Activated B cell treated with CpG ODN at 0.5 μM for 24 hours (primary cell): ENCODE measurements around the gene PTEN. TPM values are rescaled to one million over a fixed set of nuclear protein-coding genes. Genes with fewer than 3 reads are reported as not detected.

Source experiments
- ATAC-seq: fragments of 200-7000 bp; cut with Tn5 transposase; one replicate; pipeline ENCODE4 v1.10.0; 2021; ENCODE audit warnings: low read depth, mild to moderate bottlenecking, moderate library complexity
- CTCF ChIA-PET: fragments of 350-600 bp; sonication (Branson Sonifier 250); formaldehyde crosslinking; loops from one replicate; lab custom pipeline; 2021; ENCODE audit warnings: antibody characterized with exemption; lab: Charles Lee
- POLR2A ChIA-PET: fragments of 350-600 bp; sonication (Branson Sonifier 250); formaldehyde crosslinking; loops from one replicate; lab custom pipeline; 2021; ENCODE audit warnings: antibody characterized with exemption; lab: Charles Lee
- DNase-seq: peaks from one replicate; pipeline ENCODE4 v3.0.0; 2022
- H3K27ac Mint-ChIP-seq: one replicate; pipeline ENCODE4 v1.8.0; 2020; ENCODE audit warnings: mixed read lengths
- H3K27me3 Mint-ChIP-seq: one replicate; pipeline ENCODE4 v1.8.0; 2021; ENCODE audit warnings: mixed read lengths
- H3K36me3 Mint-ChIP-seq: one replicate; pipeline ENCODE4 v1.8.0; 2021; ENCODE audit warnings: low read depth, mixed read lengths
- H3K4me1 Mint-ChIP-seq: one replicate; pipeline ENCODE4 v1.8.0; 2021; ENCODE audit warnings: mixed read lengths
- H3K4me3 Mint-ChIP-seq: one replicate; pipeline ENCODE4 v1.8.0; 2020; ENCODE audit warnings: mild to moderate bottlenecking, mixed read lengths
- H3K9me3 Mint-ChIP-seq: one replicate; pipeline ENCODE4 v1.8.0; 2020; ENCODE audit warnings: mixed read lengths
- intact Hi-C: fragments of 100-400 bp; cut with micrococcal nuclease; formaldehyde crosslinking; loops from one replicate; pipeline ENCODE4 v1.15.1; 2024
- total RNA-seq: library from RNA; stranded (reverse); gene quantifications from 2 replicates; pipeline ENCODE4 v1.2.3, GENCODE V29; 2022
- TF ChIP-seq, protein P1 (sequence below): fragments of 200-600 bp; IDR thresholded peaks from one replicate; pipeline ENCODE4 v1.8.0; 2022; ENCODE audit warnings: antibody characterized with exemption, mild to moderate bottlenecking

Gene PTEN
- total RNA-seq, 1 donor from 2014 or later: 227 TPM

DNA sequence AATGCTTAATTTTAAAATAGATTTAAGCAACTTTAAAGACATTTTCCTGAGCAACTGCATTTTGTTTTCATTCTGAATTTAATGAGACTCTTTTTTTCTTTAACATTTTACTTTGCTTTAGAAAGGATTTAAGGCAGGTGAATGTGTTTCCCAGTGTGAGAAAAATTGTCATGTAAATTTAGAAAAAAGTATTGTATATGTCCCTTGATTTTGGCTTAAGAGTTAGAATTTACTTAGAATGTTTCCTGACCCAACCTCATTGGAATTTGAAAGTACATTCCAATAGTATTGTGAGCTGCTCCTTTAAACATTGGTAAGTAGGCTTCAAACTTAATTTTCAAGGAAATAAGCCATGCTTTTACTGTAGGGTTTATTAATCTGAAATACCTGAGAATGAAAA lies 110.2 kb downstream of the PTEN start:
- ATAC-seq (no peak), DNase-seq (no peak)
- no peak overlapping the region for H3K4me3 Mint-ChIP-seq
- no peak overlapping the region for H3K27ac Mint-ChIP-seq
- H3K36me3 Mint-ChIP-seq: no peaks in the 10 kb centered on the region
- TF ChIP-seq, protein P1, sequence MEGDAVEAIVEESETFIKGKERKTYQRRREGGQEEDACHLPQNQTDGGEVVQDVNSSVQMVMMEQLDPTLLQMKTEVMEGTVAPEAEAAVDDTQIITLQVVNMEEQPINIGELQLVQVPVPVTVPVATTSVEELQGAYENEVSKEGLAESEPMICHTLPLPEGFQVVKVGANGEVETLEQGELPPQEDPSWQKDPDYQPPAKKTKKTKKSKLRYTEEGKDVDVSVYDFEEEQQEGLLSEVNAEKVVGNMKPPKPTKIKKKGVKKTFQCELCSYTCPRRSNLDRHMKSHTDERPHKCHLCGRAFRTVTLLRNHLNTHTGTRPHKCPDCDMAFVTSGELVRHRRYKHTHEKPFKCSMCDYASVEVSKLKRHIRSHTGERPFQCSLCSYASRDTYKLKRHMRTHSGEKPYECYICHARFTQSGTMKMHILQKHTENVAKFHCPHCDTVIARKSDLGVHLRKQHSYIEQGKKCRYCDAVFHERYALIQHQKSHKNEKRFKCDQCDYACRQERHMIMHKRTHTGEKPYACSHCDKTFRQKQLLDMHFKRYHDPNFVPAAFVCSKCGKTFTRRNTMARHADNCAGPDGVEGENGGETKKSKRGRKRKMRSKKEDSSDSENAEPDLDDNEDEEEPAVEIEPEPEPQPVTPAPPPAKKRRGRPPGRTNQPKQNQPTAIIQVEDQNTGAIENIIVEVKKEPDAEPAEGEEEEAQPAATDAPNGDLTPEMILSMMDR: no peak
- intact Hi-C loops: no loop called here
- ChIA-PET POLR2A (no interaction called here), CTCF (no interaction called here)
- no peaks in the 10 kb centered on the region for H3K27me3 Mint-ChIP-seq
- no peaks in the 10 kb centered on the region for H3K9me3 Mint-ChIP-seq
- H3K4me1 Mint-ChIP-seq: peaks cover 26% of the 10 kb centered on the region

- CTCF ChIA-PET: interaction anchor here (1.0 kb wide), 1 partner anchor 140 kb away, joined by 3 read pairs; no protein-coding TSS in a partner anchor
- TF ChIP-seq, protein P1: no peak
- H3K4me3 Mint-ChIP-seq: no peak overlapping the region
- intact Hi-C loops: no loop called here
- H3K9me3 Mint-ChIP-seq: no peaks in the 10 kb centered on the region
- DNase-seq (no peak), ATAC-seq (no peak)
- no peak overlapping the region for H3K27ac Mint-ChIP-seq
- H3K27me3 Mint-ChIP-seq: no peaks in the 10 kb centered on the region
- POLR2A ChIA-PET: no interaction called here
- H3K36me3 Mint-ChIP-seq: no peaks in the 10 kb centered on the region
- peaks cover 26% of the 10 kb centered on the region for H3K4me1 Mint-ChIP-seq
Measured at GRCh38 chr10:87974130-87974529, 110.7 kb downstream of the PTEN start.

- Mint-ChIP-seq H3K4me1 (peaks cover 26% of the 10 kb centered on the region), H3K36me3 (no peaks in the 10 kb centered on the region), H3K9me3 (no peaks in the 10 kb centered on the region), H3K27ac (no peak overlapping the region), H3K4me3 (no peak overlapping the region), H3K27me3 (no peaks in the 10 kb centered on the region)
- ATAC-seq (no peak), DNase-seq (no peak)
- ChIA-PET CTCF (interaction anchor here (1.0 kb wide), 1 partner anchor 139 kb away, joined by 3 read pairs; no protein-coding TSS in a partner anchor), POLR2A (no interaction called here)
- TF ChIP-seq, protein P1: no peak
- intact Hi-C loops: no loop called here
Measured at GRCh38 chr10:87974769-87975168, 111.3 kb downstream of the PTEN start.

DNA sequence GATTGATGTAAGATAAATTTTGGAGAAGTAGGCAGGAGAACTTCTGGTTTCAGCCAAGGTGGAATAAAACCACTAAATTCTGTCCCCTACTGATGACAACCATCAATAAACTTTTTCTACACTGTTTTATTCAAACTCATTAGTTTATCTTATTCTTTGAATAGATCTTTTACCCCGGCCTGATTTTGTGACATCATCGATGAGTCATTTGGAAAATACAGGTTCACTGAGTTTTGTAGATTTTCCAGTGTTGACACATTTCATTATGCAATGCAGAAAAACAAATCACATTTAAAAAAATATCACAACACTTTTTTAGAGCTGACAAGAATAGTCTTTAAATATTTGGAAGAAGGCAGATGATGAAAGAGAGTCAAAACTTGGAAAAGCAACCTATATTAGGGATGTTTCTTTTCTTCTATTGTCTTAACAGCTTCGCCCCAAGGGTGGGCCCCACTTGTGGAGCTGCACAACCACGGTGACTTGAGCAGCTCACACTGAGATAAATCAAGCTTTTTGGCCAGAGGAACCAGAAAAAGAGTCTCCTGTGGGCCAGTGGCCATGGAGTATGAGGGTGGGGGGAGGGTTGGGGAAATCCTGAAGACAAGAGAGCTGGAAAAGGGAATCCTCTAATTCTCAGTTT lies 112.8 kb downstream of the PTEN start:
- Mint-ChIP-seq H3K4me1 (peaks cover 25% of the 10 kb centered on the region), H3K27ac (no peak overlapping the region), H3K36me3 (no peaks in the 10 kb centered on the region), H3K9me3 (no peaks in the 10 kb centered on the region), H3K27me3 (no peaks in the 10 kb centered on the region), H3K4me3 (no peak overlapping the region)
- CTCF ChIA-PET: no interaction called here
- DNase-seq: no peak
- POLR2A ChIA-PET: no interaction called here
- TF ChIP-seq, protein P1: no peak
- no peak for ATAC-seq
- intact Hi-C loops: no loop called here

DNA sequence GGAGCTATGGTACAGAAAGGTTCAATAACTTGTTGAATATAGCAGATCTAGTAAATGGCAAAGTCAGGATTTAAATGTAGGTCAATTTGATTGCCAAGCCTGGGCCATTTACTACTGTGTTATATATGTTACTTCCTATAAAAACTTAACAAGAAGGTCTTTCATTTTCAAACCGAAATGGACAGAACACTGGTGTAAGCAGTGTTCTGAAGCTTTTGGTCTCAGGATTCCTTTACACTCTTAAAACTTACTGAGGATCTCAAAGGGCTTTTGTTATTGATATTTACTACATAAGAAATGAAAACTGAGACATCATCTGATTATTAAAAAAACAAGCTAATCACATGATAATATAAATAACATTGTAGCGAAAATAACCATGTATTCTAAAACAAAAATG lies 114.7 kb downstream of the PTEN start:
- Mint-ChIP-seq H3K9me3 (no peaks in the 10 kb centered on the region), H3K27me3 (no peaks in the 10 kb centered on the region), H3K4me3 (no peak overlapping the region), H3K36me3 (no peaks in the 10 kb centered on the region), H3K27ac (no peak overlapping the region), H3K4me1 (peaks cover 24% of the 10 kb centered on the region)
- TF ChIP-seq, protein P1: no peak
- DNase-seq (no peak), ATAC-seq (no peak)
- CTCF ChIA-PET: no interaction called here
- intact Hi-C loops: no loop called here
- POLR2A ChIA-PET: interaction anchor here (0.7 to 1.0 kb wide), 3 partner anchors 21 to 39 kb away, joined by 3 to 4 read pairs (median 3); no protein-coding TSS in a partner anchor
